Lower lobe of right lung (tissue), 2 donors: ENCODE results near the gene WDR13. TPM values are rescaled to one million over a fixed set of nuclear protein-coding genes. Genes with fewer than 3 reads are reported as not detected.

Source experiments
- ATAC-seq, 2 donors: fragments of 200-7000 bp; cut with Tn5 transposase; one replicate each; pipeline ENCODE4 v1.9.1; 2020 to 2022; ENCODE audit warnings: mild to moderate bottlenecking in 2 of 2, moderate library complexity in 2 of 2
- DNase-seq: peaks from one replicate; pipeline ENCODE4 v3.0.0-alpha.2; 2020
- H3K27ac ChIP-seq: fragments of 200-600 bp; one replicate; pipeline ENCODE4 v1.8.0; 2022
- H3K27me3 ChIP-seq: fragments of 200-600 bp; one replicate; pipeline ENCODE4 v1.8.0; 2022; ENCODE audit warnings: low read depth
- H3K36me3 ChIP-seq: fragments of 200-600 bp; one replicate; pipeline ENCODE4 v1.8.0; 2022; ENCODE audit warnings: mild to moderate bottlenecking
- H3K4me1 ChIP-seq: fragments of 200-600 bp; one replicate; pipeline ENCODE4 v1.8.0; 2022
- H3K4me3 ChIP-seq: fragments of 200-600 bp; one replicate; pipeline ENCODE4 v1.8.0; 2022; ENCODE audit warnings: mild to moderate bottlenecking
- H3K9me3 ChIP-seq: fragments of 200-600 bp; one replicate; pipeline ENCODE4 v1.8.0; 2022
- CTCF ChIP-seq: fragments of 200-600 bp; IDR thresholded peaks from one replicate; pipeline ENCODE4 v1.8.0; 2022; ENCODE audit warnings: antibody characterized with exemption, mild to moderate bottlenecking
- intact Hi-C: fragments of 100-400 bp; cut with DNase I; formaldehyde crosslinking; loops from one replicate; pipeline ENCODE4 v1.11.0; 2022
- total RNA-seq: library from RNA; stranded (reverse); fragmentation: NEBNext Ultra II Directional; extraction: Animal tissue kit (Norgen Biotek cat#: 25700); gene quantifications from one replicate; pipeline ENCODE4 v1.2.1, GENCODE V29; 2021
- donor health status: DM: no; HTN: yes; CAD: no; lungs with severe emphysema.

Gene WDR13
- total RNA-seq, 1 donor from 2014 or later: 125 TPM

DNA sequence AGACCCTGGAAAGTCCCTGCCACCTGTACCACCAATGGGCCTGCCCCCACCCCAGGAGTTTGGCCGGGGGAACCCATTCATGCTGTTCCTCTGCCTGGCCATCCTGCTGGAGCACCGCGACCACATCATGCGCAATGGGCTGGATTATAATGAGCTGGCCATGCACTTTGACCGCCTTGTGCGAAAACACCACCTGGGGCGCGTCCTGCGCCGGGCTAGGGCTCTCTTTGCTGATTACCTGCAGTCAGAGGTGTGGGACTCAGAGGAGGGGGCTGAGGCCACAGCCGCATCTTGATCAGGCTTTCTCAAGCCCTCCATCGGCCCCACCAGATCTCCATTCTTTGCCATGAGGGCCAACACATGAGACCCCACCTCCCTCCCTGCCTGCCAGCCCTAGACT is 36.6 kb upstream of the WDR13 start:
- H3K27ac ChIP-seq: no peak overlapping the region
- no peaks in the 10 kb centered on the region for H3K27me3 ChIP-seq
- H3K4me3 ChIP-seq: no peak overlapping the region
- no peaks in the 10 kb centered on the region for H3K9me3 ChIP-seq
- DNase-seq (no peak), ATAC-seq (no peak)
- TF ChIP-seq CTCF: no peak
- peaks cover 50% of the 10 kb centered on the region for H3K36me3 ChIP-seq
- intact Hi-C loops: no loop called here
- no peaks in the 10 kb centered on the region for H3K4me1 ChIP-seq

- ATAC-seq: no peak
- H3K4me3 ChIP-seq: no peak overlapping the region
- intact Hi-C loops: no loop called here
- DNase-seq: no peak
- no peaks in the 10 kb centered on the region for H3K9me3 ChIP-seq
- H3K36me3 ChIP-seq: no peaks in the 10 kb centered on the region
- no peak overlapping the region for H3K27ac ChIP-seq
- no peaks in the 10 kb centered on the region for H3K27me3 ChIP-seq
- H3K4me1 ChIP-seq: no peaks in the 10 kb centered on the region
- no peak for TF ChIP-seq CTCF
These were observed 27.3 kb upstream of the WDR13 start for GRCh38 chrX:48569958-48570357.

DNA sequence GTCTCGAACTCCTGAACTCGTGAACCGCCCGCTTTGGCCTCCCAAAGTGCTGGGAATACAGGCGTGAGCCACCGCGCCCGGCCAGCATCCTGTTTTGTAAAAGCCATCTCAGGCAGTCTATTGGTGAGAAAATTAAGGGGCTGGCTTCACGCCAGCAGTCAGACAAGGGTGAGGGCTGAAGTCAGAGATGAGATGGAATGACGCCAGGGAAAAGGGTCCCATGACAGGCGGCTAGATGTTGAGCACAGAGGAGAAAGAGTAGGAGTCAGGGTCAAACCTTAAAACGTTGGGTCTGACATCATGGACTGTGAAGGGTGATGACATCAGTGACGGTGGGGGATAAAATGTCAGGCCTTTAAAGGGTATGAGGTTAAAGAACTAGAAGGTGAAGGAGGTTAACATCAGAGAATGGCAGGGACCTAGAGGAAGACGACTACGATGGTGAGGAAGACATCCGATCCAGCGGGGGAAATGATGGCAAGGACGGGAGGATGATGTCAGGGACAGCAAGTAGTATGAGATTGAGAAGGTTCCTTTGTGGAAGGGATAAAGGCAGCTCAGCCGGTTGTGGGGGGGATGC is 23.5 kb upstream of the WDR13 start:
- Histone ChIP-seq H3K4me1 (peaks cover 16% of the 10 kb centered on the region), H3K4me3 (peak overlapping the region; percentile 69), H3K27ac (peak overlapping the region; percentile 99), H3K36me3 (peaks cover 38% of the 10 kb centered on the region), H3K9me3 (no peaks in the 10 kb centered on the region), H3K27me3 (no peaks in the 10 kb centered on the region)
- TF ChIP-seq CTCF: no peak
- peak; percentile 46 for DNase-seq
- intact Hi-C loops: no loop called here
- ATAC-seq: peak; percentile 4

- Histone ChIP-seq H3K27ac (peak within 1 kb of the TSS; percentile 99), H3K27me3 (no peaks in the 10 kb centered on the region), H3K4me3 (peak within 1 kb of the TSS; percentile 69), H3K9me3 (no peaks in the 10 kb centered on the region), H3K4me1 (peaks cover 16% of the 10 kb centered on the region), H3K36me3 (peaks cover 45% of the 10 kb centered on the region)
- peak; percentile 98 to 99 for ATAC-seq
- peak; percentile 94 for DNase-seq
- intact Hi-C loops: no loop called here
- TF ChIP-seq CTCF: no peak
These were observed 22.7 kb upstream of the WDR13 start, which contains the start of gene RBM3 for GRCh38 chrX:48574270-48575266. TSS of gene RBM3 (plus strand) at chrX:48574484. CDS start at chrX:48575181, 697 bp downstream.

DNA sequence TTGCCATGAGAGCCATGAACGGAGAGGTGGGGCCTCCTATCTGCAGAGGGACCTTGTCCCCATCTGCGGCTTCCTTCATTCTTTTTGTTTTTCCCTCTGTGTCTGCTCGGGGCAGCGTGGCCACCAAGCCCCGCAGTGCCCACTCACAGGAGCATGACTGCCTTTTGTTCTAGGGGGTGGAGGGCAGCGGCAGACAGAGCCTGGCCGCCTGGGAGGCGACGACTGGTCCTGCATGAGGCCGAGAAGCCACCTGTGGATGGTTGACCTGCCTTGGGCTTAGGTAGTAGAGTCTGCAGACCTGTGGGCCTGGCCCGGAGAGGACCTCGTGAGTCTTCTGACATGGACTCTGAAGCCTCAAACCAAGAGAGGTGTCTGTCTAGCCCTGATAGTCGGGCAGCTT is 21.6 kb upstream of the WDR13 start:
- ATAC-seq: no peak
- Histone ChIP-seq H3K4me3 (peak overlapping the region; percentile 69), H3K27me3 (no peaks in the 10 kb centered on the region), H3K36me3 (peaks cover 48% of the 10 kb centered on the region), H3K4me1 (peaks cover 16% of the 10 kb centered on the region), H3K9me3 (no peaks in the 10 kb centered on the region), H3K27ac (peak overlapping the region; percentile 99)
- intact Hi-C loops: no loop called here
- DNase-seq: no peak
- no peak for TF ChIP-seq CTCF
